Measurements from ENCODE around the gene NUP205. TPM values are rescaled to one million over a fixed set of nuclear protein-coding genes. Genes with fewer than 3 reads are reported as not detected.

Gene NUP205
- total RNA-seq, 2 donors from 2014 or later: 28.3 to 30.1 TPM

- Histone ChIP-seq H3K4me3 (no peak overlapping the region), H3K27ac (no peak overlapping the region), H3K27me3 (replicated peaks; ENCODE audit: insufficient read depth) (no peaks in the 10 kb centered on the region), H3K36me3 (no peaks in the 10 kb centered on the region), H3K4me1 (ENCODE audit: control insufficient read depth in 1 of 2, low read depth in 2 of 2) (no peaks in the 10 kb centered on the region), H3K9me3 (no peaks in the 10 kb centered on the region)
- no peak for TF ChIP-seq CTCF (IDR thresholded peaks at IDR 0.05)
- ATAC-seq (ENCODE audit: insufficient number of reproducible peaks, low FRiP score, low read depth) (no peak), DNase-seq (ENCODE audit: low spot score) (no peak)
These were observed 18.1 kb upstream of the NUP205 start for GRCh38 chr7:135539629-135540028.

DNA sequence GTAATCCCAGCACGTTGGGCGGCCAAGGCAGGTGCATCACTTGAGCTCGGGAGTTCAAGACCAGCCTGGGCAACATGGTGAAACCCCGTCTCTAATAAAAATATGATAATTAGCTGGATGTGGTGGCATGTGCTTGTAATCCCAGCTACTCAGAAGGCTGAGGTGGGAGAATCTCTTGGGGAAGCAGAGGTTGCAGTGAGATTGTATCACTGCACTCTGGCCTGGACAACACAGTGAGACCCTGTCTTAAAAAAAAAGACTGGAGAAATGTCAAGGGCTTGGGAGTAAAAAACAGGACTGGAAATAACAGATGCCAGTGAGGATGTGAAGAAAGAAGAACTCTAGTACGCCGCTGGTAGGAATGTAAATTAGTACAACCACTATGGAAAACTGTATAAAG, 16.7 kb upstream of the NUP205 start:
- no peak overlapping the region for H3K4me3 ChIP-seq
- H3K27me3 ChIP-seq (replicated peaks; ENCODE audit: insufficient read depth): no peaks in the 10 kb centered on the region
- H3K36me3 ChIP-seq: no peaks in the 10 kb centered on the region
- no peaks in the 10 kb centered on the region for H3K9me3 ChIP-seq
- H3K27ac ChIP-seq: no peak overlapping the region
- H3K4me1 ChIP-seq (ENCODE audit: control insufficient read depth in 1 of 2, low read depth in 2 of 2): no peaks in the 10 kb centered on the region
- no peak for DNase-seq (ENCODE audit: low spot score)
- no peak for ATAC-seq (ENCODE audit: insufficient number of reproducible peaks, low FRiP score, low read depth)
- TF ChIP-seq CTCF (IDR thresholded peaks at IDR 0.05): no peak

- no peaks in the 10 kb centered on the region for H3K9me3 ChIP-seq
- TF ChIP-seq CTCF (IDR thresholded peaks at IDR 0.05): no peak
- ATAC-seq (ENCODE audit: insufficient number of reproducible peaks, low FRiP score, low read depth): no peak
These were observed 7.5 kb upstream of the NUP205 start for GRCh38 chr7:135550196-135550595.

DNA sequence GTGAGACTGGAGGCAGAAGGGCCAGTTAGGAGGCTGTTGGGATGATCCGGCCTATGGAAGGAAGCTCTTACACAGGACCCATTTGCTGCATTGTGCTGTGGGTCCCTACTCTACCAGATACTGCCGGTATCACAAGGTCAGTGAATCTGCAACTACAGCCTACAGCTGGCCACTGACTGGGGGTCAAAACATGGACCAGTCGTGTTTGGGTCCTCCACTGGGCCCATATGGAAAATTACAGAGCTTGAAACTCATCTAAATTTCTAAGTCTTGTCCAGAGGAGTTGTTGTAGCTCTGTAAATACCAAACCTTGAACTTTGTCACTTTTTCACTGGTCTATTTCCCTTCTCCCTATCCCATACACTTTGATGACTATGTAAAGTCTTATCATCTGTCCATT, 5.6 kb upstream of the NUP205 start:
- no peak for ATAC-seq (ENCODE audit: insufficient number of reproducible peaks, low FRiP score, low read depth)
- Histone ChIP-seq H3K27me3 (replicated peaks; ENCODE audit: insufficient read depth) (no peaks in the 10 kb centered on the region), H3K27ac (no peak overlapping the region), H3K9me3 (no peaks in the 10 kb centered on the region), H3K4me1 (ENCODE audit: control insufficient read depth in 1 of 2, low read depth in 2 of 2) (no peaks in the 10 kb centered on the region), H3K4me3 (no peak overlapping the region), H3K36me3 (no peaks in the 10 kb centered on the region)
- TF ChIP-seq CTCF (IDR thresholded peaks at IDR 0.05): no peak
- DNase-seq (ENCODE audit: low spot score): no peak

More at GRCh38 chr7:135550196-135550595, 7.5 kb upstream of the NUP205 start:
- no peaks in the 10 kb centered on the region for H3K36me3 ChIP-seq
- H3K4me1 ChIP-seq (ENCODE audit: control insufficient read depth in 1 of 2, low read depth in 2 of 2): no peaks in the 10 kb centered on the region
- no peaks in the 10 kb centered on the region for H3K27me3 ChIP-seq (replicated peaks; ENCODE audit: insufficient read depth)
- H3K27ac ChIP-seq: no peak overlapping the region
- H3K4me3 ChIP-seq: no peak overlapping the region
- no peak for DNase-seq (ENCODE audit: low spot score)

- no peaks in the 10 kb centered on the region for H3K27me3 ChIP-seq (replicated peaks; ENCODE audit: insufficient read depth)
- H3K9me3 ChIP-seq: no peaks in the 10 kb centered on the region
- ATAC-seq (ENCODE audit: insufficient number of reproducible peaks, low FRiP score, low read depth) (no peak), DNase-seq (ENCODE audit: low spot score) (no peak)
- no peak overlapping the region for H3K27ac ChIP-seq
- no peak overlapping the region for H3K4me3 ChIP-seq
- no peak for TF ChIP-seq CTCF (IDR thresholded peaks at IDR 0.05)
- no peaks in the 10 kb centered on the region for H3K4me1 ChIP-seq (ENCODE audit: control insufficient read depth in 1 of 2, low read depth in 2 of 2)
- no peaks in the 10 kb centered on the region for H3K36me3 ChIP-seq
These were observed 4.4 kb upstream of the NUP205 start for GRCh38 chr7:135553346-135553745.
